IMR-90 (cell line): Measurements from ENCODE around the gene KCNE4. TPM values are rescaled to one million over a fixed set of nuclear protein-coding genes. Genes with fewer than 3 reads are reported as not detected.

Experiments used
- ATAC-seq: fragments of 200-7000 bp; cut with Tn5 transposase; 2 replicates; pipeline ENCODE4 v1.9.1; 2020; ENCODE audit warnings: low read depth, mild to moderate bottlenecking, moderate library complexity
- BruUV-seq: library from RNA; stranded (reverse); fragments of 400-500 nt; replicated peaks from 2 replicates; lab custom pipeline; 2021; lab: Mats Ljungman, UMichigan
- CTCF ChIA-PET: fragments of 300-600 bp; formaldehyde crosslinking; extraction: SDS; loops from one replicate; lab custom pipeline; 2021; ENCODE audit warnings: antibody characterized with exemption; lab: Yijun Ruan, JAX
- POLR2A ChIA-PET: fragments of 300-600 bp; sonication (Branson Sonifier 250); formaldehyde crosslinking; loops from one replicate; lab custom pipeline; 2022; ENCODE audit warnings: antibody characterized with exemption; ENCODE audit not compliant: unreplicated experiment; lab: Charles Lee
- DNase-seq: peaks from one replicate; pipeline ENCODE4 v3.0.0; 2013
- H2AFZ ChIP-seq: replicated peaks from 2 replicates; pipeline ENCODE3; 2013; ENCODE audit warnings: low read length, mild to moderate bottlenecking; ENCODE audit not compliant: poor library complexity
- H2AK5ac ChIP-seq: 2 replicates; pipeline ENCODE4 v1.6.1; 2013; ENCODE audit warnings: low read depth, low read length, inconsistent platforms
- H2AK9ac ChIP-seq: replicated peaks from 2 replicates; pipeline ENCODE3; 2013; ENCODE audit warnings: mild to moderate bottlenecking, low read depth, low read length, moderate library complexity; ENCODE audit not compliant: poor library complexity
- H2BK120ac ChIP-seq: 2 replicates; pipeline ENCODE4 v1.6.1; 2013; ENCODE audit warnings: low read depth, low read length, inconsistent platforms
- H2BK15ac ChIP-seq: 3 replicates; pipeline ENCODE4 v1.6.1; 2013; ENCODE audit warnings: low read depth, low read length, inconsistent platforms
- H2BK20ac ChIP-seq: 2 replicates; pipeline ENCODE4 v1.6.1; 2013; ENCODE audit warnings: low read depth, mild to moderate bottlenecking, inconsistent platforms, low read length, moderate library complexity
- H2BK5ac ChIP-seq: 2 replicates; pipeline ENCODE4 v1.6.1; 2013; ENCODE audit warnings: mild to moderate bottlenecking, low read depth, low read length, inconsistent platforms; ENCODE audit not compliant: poor library complexity, severe bottlenecking
- H3K14ac ChIP-seq: replicated peaks from 2 replicates; pipeline ENCODE4 v1.6.1; 2013; ENCODE audit warnings: low read depth, low read length, inconsistent platforms
- H3K18ac ChIP-seq: 2 replicates; pipeline ENCODE4 v1.6.1; 2013; ENCODE audit warnings: low read depth, low read length, control low read depth
- H3K23ac ChIP-seq: 2 replicates; pipeline ENCODE4 v1.6.1; 2013; ENCODE audit warnings: low read depth, low read length, inconsistent platforms
- H3K27ac ChIP-seq: 2 replicates; pipeline ENCODE4 v1.5.1; 2013; ENCODE audit warnings: mild to moderate bottlenecking, control low read depth, low read length; ENCODE audit not compliant: insufficient read depth
- H3K27me3 ChIP-seq: 2 replicates; pipeline ENCODE4 v1.6.1; 2013; ENCODE audit warnings: low read length; ENCODE audit not compliant: control insufficient read depth, insufficient read depth
- H3K36me3 ChIP-seq: 2 replicates; pipeline ENCODE4 v1.6.1; 2013; ENCODE audit warnings: low read length, mixed read lengths; ENCODE audit not compliant: control insufficient read depth, insufficient read depth
- H3K4ac ChIP-seq: 2 replicates; pipeline ENCODE4 v1.6.1; 2013; ENCODE audit warnings: low read depth, low read length, inconsistent platforms
- H3K4me1 ChIP-seq: 2 replicates; pipeline ENCODE4 v1.6.1; 2013; ENCODE audit warnings: low read length, mixed read lengths; ENCODE audit not compliant: control insufficient read depth, insufficient read depth
- H3K4me2 ChIP-seq: 2 replicates; pipeline ENCODE4 v1.6.1; 2013; ENCODE audit warnings: low read depth, mild to moderate bottlenecking, control low read depth, low read length, moderate library complexity
- H3K4me3 ChIP-seq: 2 replicates; pipeline ENCODE4 v1.5.1; 2013; ENCODE audit warnings: low read depth, mild to moderate bottlenecking, control low read depth, low read length, moderate library complexity; ENCODE audit not compliant: insufficient read depth
- H3K56ac ChIP-seq: 2 replicates; pipeline ENCODE4 v1.6.1; 2013; ENCODE audit warnings: low read length, inconsistent platforms; ENCODE audit not compliant: insufficient read depth; ENCODE audit errors: extremely low read depth
- H3K79me1 ChIP-seq, 2 experiments: 2 replicates each; pipeline ENCODE4 v1.6.1; 2013; ENCODE audit warnings: low read length in 2 of 2, inconsistent platforms in 1 of 2, low read depth in 1 of 2
- H3K9ac ChIP-seq: 2 replicates; pipeline ENCODE4 v1.6.1; 2013; ENCODE audit warnings: low read depth, low read length, control low read depth
- H3K9me1 ChIP-seq: 2 replicates; pipeline ENCODE4 v1.6.1; 2013; ENCODE audit warnings: low read length, inconsistent platforms; ENCODE audit not compliant: insufficient read depth
- H3K9me3 ChIP-seq: 2 replicates; pipeline ENCODE4 v1.6.1; 2013; ENCODE audit warnings: low read length; ENCODE audit not compliant: control insufficient read depth, insufficient read depth
- H4K20me1 ChIP-seq: 2 replicates; pipeline ENCODE4 v1.6.1; 2013; ENCODE audit warnings: low read length, inconsistent platforms; ENCODE audit not compliant: insufficient read depth
- H4K5ac ChIP-seq: 2 replicates; pipeline ENCODE4 v1.6.1; 2013; ENCODE audit warnings: mild to moderate bottlenecking, low read depth, low read length, control low read depth
- H4K8ac ChIP-seq, 2 experiments: 2 replicates each; pipeline ENCODE4 v1.6.1; 2013; ENCODE audit warnings: low read depth in 2 of 2, low read length in 2 of 2, control low read depth in 1 of 2, inconsistent platforms in 1 of 2
- H4K91ac ChIP-seq: 2 replicates; pipeline ENCODE4 v1.6.1; 2013; ENCODE audit warnings: low read depth, low read length, inconsistent platforms; ENCODE audit not compliant: insufficient read depth
- BHLHE40 ChIP-seq: fragments of 150-350 bp; IDR thresholded peaks from 2 replicates; pipeline ENCODE4 v1.6.1; 2016; ENCODE audit warnings: mild to moderate bottlenecking, low read depth, low read length
- CEBPB ChIP-seq: IDR thresholded peaks from 2 replicates; pipeline ENCODE4 v1.6.1; 2012; ENCODE audit warnings: low read depth, low read length, improper control_type of control experiment
- CHD1 ChIP-seq: IDR thresholded peaks from 2 replicates; pipeline ENCODE4 v1.6.1; 2012; ENCODE audit warnings: low read depth, low read length, improper control_type of control experiment
- CTCF ChIP-seq: conservative IDR thresholded peaks from 2 replicates; pipeline ENCODE4 v1.5.1; 2012; ENCODE audit warnings: mild to moderate bottlenecking, low read depth, low read length, improper control_type of control experiment
- ELK1 ChIP-seq: fragments of 150-350 bp; IDR thresholded peaks from 2 replicates; pipeline ENCODE4 v1.6.1; 2016; ENCODE audit warnings: low read depth, mild to moderate bottlenecking, low read length, moderate library complexity, borderline replicate concordance
- MAFK ChIP-seq: IDR thresholded peaks from 2 replicates; pipeline ENCODE4 v1.6.1; 2012; ENCODE audit warnings: low read depth, low read length, improper control_type of control experiment
- MXI1 ChIP-seq: IDR thresholded peaks from 2 replicates; pipeline ENCODE4 v1.6.1; 2012; ENCODE audit warnings: low read depth, mild to moderate bottlenecking, low read length, moderate library complexity, borderline replicate concordance
- POLR2A ChIP-seq: IDR thresholded peaks from 2 replicates; pipeline ENCODE4 v1.6.1; 2012; ENCODE audit warnings: mild to moderate bottlenecking, low read depth, low read length
- RAD21 ChIP-seq: IDR thresholded peaks from 2 replicates; pipeline ENCODE4 v1.6.1; 2012; ENCODE audit warnings: low read length, improper control_type of control experiment
- RCOR1 ChIP-seq: IDR thresholded peaks from 2 replicates; pipeline ENCODE4 v1.6.1; 2012; ENCODE audit warnings: mild to moderate bottlenecking, low read length, improper control_type of control experiment; ENCODE audit not compliant: insufficient replicate concordance
- RFX5 ChIP-seq: IDR thresholded peaks from 2 replicates; pipeline ENCODE4 v1.8.0; 2012; ENCODE audit warnings: low read depth, mild to moderate bottlenecking, low read length, moderate library complexity
- SMC3 ChIP-seq: fragments of 150-350 bp; IDR thresholded peaks from 2 replicates; pipeline ENCODE4 v1.6.1; 2016; ENCODE audit warnings: low read depth, mild to moderate bottlenecking, antibody characterized with exemption, low read length, moderate library complexity
- WGBS, 2 experiments: methylation state at CpG; one replicate each; pipeline versions ENCODE4 v1.1.5 to v1.1.7; 2013; ENCODE audit warnings: missing lambda C conversion rate in 2 of 2; ENCODE audit not compliant: insufficient read length in 1 of 2; ENCODE audit errors: extremely low coverage in 2 of 2; 5-methylcytosine and 5-hydroxymethylcytosine counted together
- dilution Hi-C: fragments of 300-500 bp; cut with HindIII; formaldehyde crosslinking; loops from one replicate; pipeline ENCODE4 v1.14.3; 2018; ENCODE audit warnings: low sequenced_read_pairs; ENCODE audit not compliant: unreplicated experiment
- in situ Hi-C: fragments of 300-500 bp; cut with MboI; formaldehyde crosslinking; loops from 3 replicates; pipeline ENCODE4 v1.14.3; 2019; ENCODE audit warnings: low sequenced_read_pairs, inconsistent platforms, mixed read lengths
- intact Hi-C: fragments of 100-400 bp; cut with micrococcal nuclease; formaldehyde crosslinking; loops from 2 replicates; pipeline ENCODE4 v1.10.0; 2022
- polyA plus RNA-seq, 3 experiments: library from polyadenylated mRNA; depleted of rRNA; stranded (reverse); fragments of >200 nt; gene quantifications; 2 replicates each; pipeline ENCODE4 v1.2.3, GENCODE V29; 2012; ENCODE audit warnings: low replicate concordance in 1 of 3
- total RNA-seq: library from RNA; depleted of rRNA; stranded (reverse); fragments of >200 nt; gene quantifications from 2 replicates; pipeline ENCODE4 v1.2.3, GENCODE V29; 2012
- TF ChIP-seq, protein P1 (sequence below): fragments of 150-350 bp; IDR thresholded peaks from 2 replicates; pipeline ENCODE4 v1.6.1; 2017; ENCODE audit warnings: mild to moderate bottlenecking, antibody characterized with exemption, low read length, low read depth

KCNE4 gene
- total and polyA plus RNA-seq, 2 of the 4 experiments (the other 2 are of a cell fraction) = 6.6 to 6.8 TPM

- no peak for TF ChIP-seq CTCF
- TF ChIP-seq RCOR1 = no peak
- no peak for TF ChIP-seq MAFK
- no peak for TF ChIP-seq BHLHE40
- no peak for TF ChIP-seq POLR2A
- TF ChIP-seq, protein P1, sequence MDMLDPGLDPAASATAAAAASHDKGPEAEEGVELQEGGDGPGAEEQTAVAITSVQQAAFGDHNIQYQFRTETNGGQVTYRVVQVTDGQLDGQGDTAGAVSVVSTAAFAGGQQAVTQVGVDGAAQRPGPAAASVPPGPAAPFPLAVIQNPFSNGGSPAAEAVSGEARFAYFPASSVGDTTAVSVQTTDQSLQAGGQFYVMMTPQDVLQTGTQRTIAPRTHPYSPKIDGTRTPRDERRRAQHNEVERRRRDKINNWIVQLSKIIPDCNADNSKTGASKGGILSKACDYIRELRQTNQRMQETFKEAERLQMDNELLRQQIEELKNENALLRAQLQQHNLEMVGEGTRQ = no peak
- TF ChIP-seq CHD1 = no peak
- no peak for TF ChIP-seq CEBPB
- TF ChIP-seq RFX5 = no peak
- no peak for TF ChIP-seq RAD21
- no peak for TF ChIP-seq MXI1
- TF ChIP-seq ELK1 = no peak
- no peak for TF ChIP-seq SMC3
- Histone ChIP-seq H2BK5ac (no peak overlapping the region), H4K91ac (no peak overlapping the region), H3K79me1 (no peaks in the 10 kb centered on the region), H2AFZ (no peak overlapping the region), H3K14ac (no peak overlapping the region), H2AK5ac (no peak overlapping the region), H3K4me2 (no peak overlapping the region), H2BK15ac (no peak overlapping the region), H2AK9ac (no peak overlapping the region), H3K56ac (no peak overlapping the region; the same call in 1 of the 2 replicates), H2BK120ac (no peak overlapping the region), H3K9ac (no peak overlapping the region), H4K20me1 (no peaks in the 10 kb centered on the region), H3K9me3 (no peaks in the 10 kb centered on the region), H4K8ac (no peak overlapping the region), H3K36me3 (no peaks in the 10 kb centered on the region), H3K27ac (no peak overlapping the region), H3K18ac (no peak overlapping the region), H3K9me1 (no peaks in the 10 kb centered on the region), H3K27me3 (no peaks in the 10 kb centered on the region), H3K4me3 (no peak overlapping the region), H3K4ac (no peak overlapping the region), H4K5ac (no peak overlapping the region), H3K4me1 (peaks cover 8% of the 10 kb centered on the region), H2BK20ac (no peak overlapping the region), H3K23ac (no peak overlapping the region)
- WGBS, 2 experiments = 50% methylated on average over 1 of the region's 5 CpGs; no CpG with 5 or more reads in 1 of the 2 experiments
- in situ Hi-C loops (no loop called here), dilution Hi-C loops (no loop called here), intact Hi-C loops (no loop called here)
- ChIA-PET CTCF (interaction anchor here (1.0 kb wide), 1 partner anchor 14 kb away, joined by 4 read pairs; no protein-coding TSS in a partner anchor), POLR2A (no interaction called here)
- DNase-seq (peak; percentile 32), ATAC-seq (no peak)
- no TSS peak for BruUV-seq
Observed at GRCh38 chr2:223096235-223096970, 44.4 kb downstream of the KCNE4 start.
